ENCODE results near the gene LHX3. TPM values are rescaled to one million over a fixed set of nuclear protein-coding genes. Genes with fewer than 3 reads are reported as not detected.

The LHX3 gene
- total and polyA plus RNA-seq, 8 donors: not detected

GRCh38 chr9:136232969-136233368 is 28.0 kb upstream of the LHX3 start:
- Histone ChIP-seq H3K9me3 (no peaks in the 10 kb centered on the region), H3K36me3 (peaks cover 0 to 20% of the 10 kb centered on the region in 2 donors), H3K4me1 (peaks cover 0 to 13% of the 10 kb centered on the region in 2 donors), H3K27me3 (no peaks in the 10 kb centered on the region), H3K27ac (no peak overlapping the region), H3K4me3 (no peak overlapping the region)
- no peak for TF ChIP-seq CTCF (IDR thresholded peaks at IDR 0.05)
- intact Hi-C loops (cut with DNase I): no loop called here
- ATAC-seq (no peak), DNase-seq (peak in 1 of 4 donors; percentile 18)

- H3K4me3 ChIP-seq: no peak overlapping the region
- peaks cover 0 to 20% of the 10 kb centered on the region in 2 donors for H3K36me3 ChIP-seq
- no peaks in the 10 kb centered on the region for H3K9me3 ChIP-seq
- no peak for TF ChIP-seq CTCF (IDR thresholded peaks at IDR 0.05)
- H3K27me3 ChIP-seq: no peaks in the 10 kb centered on the region
- peak in 1 of 4 donors; percentile 43 for DNase-seq
- peak; percentile 44 for ATAC-seq
- intact Hi-C loops (cut with DNase I): no loop called here
- peaks cover 0 to 13% of the 10 kb centered on the region in 2 donors for H3K4me1 ChIP-seq
- H3K27ac ChIP-seq: no peak overlapping the region
Observed at GRCh38 chr9:136231478-136232297, 26.8 kb upstream of the LHX3 start.

- H3K27me3 ChIP-seq: no peaks in the 10 kb centered on the region
- peak in 1 of 4 donors; percentile 45 for DNase-seq
- TF ChIP-seq CTCF (IDR thresholded peaks at IDR 0.05): no peak
- H3K4me3 ChIP-seq: no peak overlapping the region
- intact Hi-C loops (cut with DNase I): no loop called here
- H3K36me3 ChIP-seq: peaks cover 0 to 15% of the 10 kb centered on the region in 2 donors
- H3K9me3 ChIP-seq: no peaks in the 10 kb centered on the region
- ATAC-seq: no peak
- H3K27ac ChIP-seq: no peak overlapping the region
- peaks cover 0 to 17% of the 10 kb centered on the region in 2 donors for H3K4me1 ChIP-seq
Observed at GRCh38 chr9:136230773-136231172, 25.8 kb upstream of the LHX3 start.

- ATAC-seq (no peak), DNase-seq (peak in 1 of 4 donors; percentile 59)
- TF ChIP-seq CTCF (IDR thresholded peaks at IDR 0.05): no peak
- peaks cover 0 to 12% of the 10 kb centered on the region in 2 donors for H3K36me3 ChIP-seq
- no peak overlapping the region for H3K4me3 ChIP-seq
- no peaks in the 10 kb centered on the region for H3K27me3 ChIP-seq
- peaks cover 0 to 19% of the 10 kb centered on the region in 2 donors for H3K4me1 ChIP-seq
- H3K9me3 ChIP-seq: no peaks in the 10 kb centered on the region
- intact Hi-C loops (cut with DNase I): no loop called here
- H3K27ac ChIP-seq: no peak overlapping the region
Observed at GRCh38 chr9:136230365-136230764, 25.4 kb upstream of the LHX3 start.

Measured in left lung (tissue), 10 donors.